Trophoblast cell (in vitro differentiated cells and primary cell): ENCODE data around the gene CMTM6.

Source experiments
- DNase-seq, 2 donors: peaks; one replicate each; pipeline ENCODE4 v3.0.0-alpha.2; 2016
- H2AFZ ChIP-seq: 2 replicates; pipeline ENCODE4 v1.6.1; 2013; ENCODE audit warnings: low read length, moderate library complexity, mild to moderate bottlenecking; ENCODE audit not compliant: insufficient read depth, poor library complexity
- H2AK5ac ChIP-seq: 2 replicates; pipeline ENCODE4 v1.6.1; 2013; ENCODE audit warnings: mild to moderate bottlenecking, low read length
- H2BK120ac ChIP-seq: 2 replicates; pipeline ENCODE4 v1.6.1; 2013; ENCODE audit warnings: low read length, mild to moderate bottlenecking, moderate library complexity; ENCODE audit not compliant: insufficient read depth, poor library complexity
- H2BK12ac ChIP-seq: 2 replicates; pipeline ENCODE4 v1.6.1; 2013; ENCODE audit warnings: mild to moderate bottlenecking, low read length, moderate library complexity
- H2BK5ac ChIP-seq: 2 replicates; pipeline ENCODE4 v1.6.1; 2013; ENCODE audit warnings: low read length, low read depth, moderate library complexity, mild to moderate bottlenecking; ENCODE audit not compliant: poor library complexity
- H3K14ac ChIP-seq: 2 replicates; pipeline ENCODE4 v1.6.1; 2013; ENCODE audit warnings: mild to moderate bottlenecking, low read length
- H3K18ac ChIP-seq: 2 replicates; pipeline ENCODE4 v1.6.1; 2013; ENCODE audit warnings: mild to moderate bottlenecking, low read length
- H3K23ac ChIP-seq: 2 replicates; pipeline ENCODE4 v1.6.1; 2013; ENCODE audit warnings: low read length
- H3K27ac ChIP-seq: 2 replicates; pipeline ENCODE4 v1.5.1; 2013; ENCODE audit warnings: low read depth, mild to moderate bottlenecking, inconsistent platforms, low read length, moderate library complexity
- H3K27me3 ChIP-seq: 2 replicates; pipeline ENCODE4 v1.6.1; 2013; ENCODE audit warnings: inconsistent platforms, mild to moderate bottlenecking, low read length, moderate library complexity; ENCODE audit not compliant: insufficient read depth
- H3K36me3 ChIP-seq, 2 experiments: 1 replicate in 1 of 2; 2 replicates in 1 of 2; pipeline ENCODE4 v1.6.1; 2013; ENCODE audit warnings: low read length in 2 of 2, mild to moderate bottlenecking in 2 of 2, moderate library complexity in 1 of 2; ENCODE audit not compliant: insufficient read depth in 2 of 2, control insufficient read depth in 1 of 2
- H3K4ac ChIP-seq: 2 replicates; pipeline ENCODE4 v1.6.1; 2013; ENCODE audit warnings: low read depth, mild to moderate bottlenecking, low read length, moderate library complexity
- H3K4me1 ChIP-seq, 2 experiments: 1 replicate in 1 of 2; 2 replicates in 1 of 2; pipeline ENCODE4 v1.6.1; 2013; ENCODE audit warnings: low read length in 2 of 2, mild to moderate bottlenecking in 2 of 2, moderate library complexity in 1 of 2; ENCODE audit not compliant: insufficient read depth in 2 of 2, control insufficient read depth in 1 of 2
- H3K4me2 ChIP-seq: 2 replicates; pipeline ENCODE4 v1.6.1; 2013; ENCODE audit warnings: inconsistent platforms, mild to moderate bottlenecking, low read length, moderate library complexity
- H3K4me3 ChIP-seq: 2 replicates; pipeline ENCODE4 v1.5.1; 2013; ENCODE audit warnings: mild to moderate bottlenecking, low read depth, low read length, inconsistent platforms
- H3K79me1 ChIP-seq: one replicate; pipeline ENCODE4 v1.6.1; 2013; ENCODE audit warnings: low read length
- H3K79me2 ChIP-seq: 2 replicates; pipeline ENCODE4 v1.6.1; 2013; ENCODE audit warnings: low read length, mild to moderate bottlenecking; ENCODE audit not compliant: control insufficient read depth, insufficient read depth, poor library complexity
- H3K9ac ChIP-seq: 2 replicates; pipeline ENCODE4 v1.6.1; 2013; ENCODE audit warnings: mild to moderate bottlenecking, low read length
- H3K9me3 ChIP-seq: 2 replicates; pipeline ENCODE4 v1.6.1; 2013; ENCODE audit warnings: low read depth, mild to moderate bottlenecking, control low read depth, inconsistent platforms, low read length; ENCODE audit not compliant: insufficient read depth
- H4K12ac ChIP-seq: 2 replicates; pipeline ENCODE4 v1.6.1; 2013; ENCODE audit warnings: low read depth, mild to moderate bottlenecking, low read length, moderate library complexity
- H4K8ac ChIP-seq: 2 replicates; pipeline ENCODE4 v1.6.1; 2013; ENCODE audit warnings: low read depth, mild to moderate bottlenecking, low read length, moderate library complexity
- H4K91ac ChIP-seq: one replicate; pipeline ENCODE4 v1.6.1; 2013; ENCODE audit warnings: low read depth, mild to moderate bottlenecking, low read length, moderate library complexity
- WGBS: extraction: QIAGEN DNeasy Blood & Tissue Kit; methylation state at CpG from one replicate; pipeline ENCODE4 v1.1.7; 2013; ENCODE audit warnings: missing lambda C conversion rate; ENCODE audit not compliant: insufficient read length, insufficient coverage; ENCODE audit errors: extremely low coverage; 5-methylcytosine and 5-hydroxymethylcytosine counted together

The CMTM6 gene

GRCh38 chr3:32508711-32509110 is 6.1 kb upstream of the CMTM6 start:
- no peaks in the 10 kb centered on the region for H3K9me3 ChIP-seq
- no peak overlapping the region for H4K12ac ChIP-seq
- H3K18ac ChIP-seq, result no peak overlapping the region
- no peak for DNase-seq
- H3K14ac ChIP-seq, result no peak overlapping the region
- H4K91ac ChIP-seq, result no peak overlapping the region
- H2AFZ ChIP-seq, result no peak overlapping the region
- WGBS, result no CpG with 5 or more reads among the region's 7 CpGs
- no peak overlapping the region for H3K9ac ChIP-seq
- H2BK12ac ChIP-seq, result no peak overlapping the region
- no peak overlapping the region for H2BK120ac ChIP-seq
- H3K79me1 ChIP-seq, result no peaks in the 10 kb centered on the region
- no peak overlapping the region for H4K8ac ChIP-seq
- no peaks in the 10 kb centered on the region for H3K4me1 ChIP-seq
- no peak overlapping the region for H3K4me2 ChIP-seq
- H3K27me3 ChIP-seq, result no peaks in the 10 kb centered on the region
- H3K36me3 ChIP-seq, result no peaks in the 10 kb centered on the region
- no peak overlapping the region for H3K4ac ChIP-seq
- no peak overlapping the region for H2BK5ac ChIP-seq
- no peak overlapping the region for H2AK5ac ChIP-seq
- H3K23ac ChIP-seq, result no peak overlapping the region
- no peak overlapping the region for H3K27ac ChIP-seq
- no peak overlapping the region for H3K4me3 ChIP-seq
- no peaks in the 10 kb centered on the region for H3K79me2 ChIP-seq

GRCh38 chr3:32506466-32506865 is 3.8 kb upstream of the CMTM6 start:
- no peak overlapping the region for H2BK12ac ChIP-seq
- H3K4ac ChIP-seq, result no peak overlapping the region
- H3K18ac ChIP-seq, result no peak overlapping the region
- no peak overlapping the region for H2BK5ac ChIP-seq
- H4K91ac ChIP-seq, result no peak overlapping the region
- H3K27ac ChIP-seq, result no peak overlapping the region
- H3K4me1 ChIP-seq, result no peaks in the 10 kb centered on the region
- no peak overlapping the region for H3K23ac ChIP-seq
- no peak overlapping the region for H4K8ac ChIP-seq
- H4K12ac ChIP-seq, result no peak overlapping the region
- H3K9me3 ChIP-seq, result peaks cover 2% of the 10 kb centered on the region
- H3K79me1 ChIP-seq, result peaks cover 4% of the 10 kb centered on the region
- peaks cover 3% of the 10 kb centered on the region for H3K79me2 ChIP-seq
- WGBS, result no CpG with 5 or more reads among the region's 4 CpGs
- H2AFZ ChIP-seq, result no peak overlapping the region
- no peaks in the 10 kb centered on the region for H3K36me3 ChIP-seq
- H2BK120ac ChIP-seq, result no peak overlapping the region
- DNase-seq, result no peak
- no peak overlapping the region for H2AK5ac ChIP-seq
- no peak overlapping the region for H3K4me2 ChIP-seq
- H3K9ac ChIP-seq, result no peak overlapping the region
- no peak overlapping the region for H3K14ac ChIP-seq
- no peak overlapping the region for H3K4me3 ChIP-seq
- no peaks in the 10 kb centered on the region for H3K27me3 ChIP-seq

- H2AFZ ChIP-seq, result peak overlapping the region; percentile 85
- H2BK120ac ChIP-seq, result no peak overlapping the region
- no peak overlapping the region for H3K9ac ChIP-seq
- peak overlapping the region; percentile 65 for H3K4me2 ChIP-seq
- H3K27ac ChIP-seq, result no peak overlapping the region
- no peak overlapping the region for H3K18ac ChIP-seq
- no peak overlapping the region for H2BK12ac ChIP-seq
- H3K27me3 ChIP-seq, result no peaks in the 10 kb centered on the region
- H3K14ac ChIP-seq, result no peak overlapping the region
- H3K36me3 ChIP-seq, result no peaks in the 10 kb centered on the region
- peaks cover 4% of the 10 kb centered on the region for H3K79me1 ChIP-seq
- H3K23ac ChIP-seq, result no peak overlapping the region
- H3K4me1 ChIP-seq, result peaks cover 2 to 3% of the 10 kb centered on the region in 2 experiments
- H3K79me2 ChIP-seq, result peaks cover 5% of the 10 kb centered on the region
- peak overlapping the region; percentile 66 for H4K12ac ChIP-seq
- H3K9me3 ChIP-seq, result peaks cover 2% of the 10 kb centered on the region
- no peak overlapping the region for H3K4me3 ChIP-seq
- H4K8ac ChIP-seq, result peak overlapping the region; percentile 88
- H2AK5ac ChIP-seq, result no peak overlapping the region
- no peak overlapping the region for H2BK5ac ChIP-seq
- H4K91ac ChIP-seq, result no peak overlapping the region
- no CpG with 5 or more reads among the region's 6 CpGs for WGBS
- no peak overlapping the region for H3K4ac ChIP-seq
- no peak for DNase-seq
Measured at GRCh38 chr3:32502946-32503286, 264 bp upstream of the CMTM6 start.

- H2BK12ac ChIP-seq, result no peak overlapping the region
- H3K4me2 ChIP-seq, result peak overlapping the region; percentile 98
- no peak overlapping the region for H2AFZ ChIP-seq
- no peaks in the 10 kb centered on the region for H3K27me3 ChIP-seq
- peak overlapping the region; percentile 91 for H3K4me3 ChIP-seq
- H4K8ac ChIP-seq, result no peak overlapping the region
- H3K27ac ChIP-seq, result peak overlapping the region; percentile 87
- peaks cover 5% of the 10 kb centered on the region for H3K79me2 ChIP-seq
- peak overlapping the region; percentile 97 for H3K9ac ChIP-seq
- no CpG with 5 or more reads among the region's 4 CpGs for WGBS
- H4K12ac ChIP-seq, result no peak overlapping the region
- H3K36me3 ChIP-seq, result no peaks in the 10 kb centered on the region
- no peak overlapping the region for H3K14ac ChIP-seq
- no peak overlapping the region for H3K18ac ChIP-seq
- H3K23ac ChIP-seq, result no peak overlapping the region
- H4K91ac ChIP-seq, result no peak overlapping the region
- no peak overlapping the region for H2AK5ac ChIP-seq
- no peak overlapping the region for H3K4ac ChIP-seq
- H3K4me1 ChIP-seq, result peaks cover 2 to 3% of the 10 kb centered on the region in 2 experiments
- H3K79me1 ChIP-seq, result peaks cover 4% of the 10 kb centered on the region
- no peak overlapping the region for H2BK5ac ChIP-seq
- peaks cover 2% of the 10 kb centered on the region for H3K9me3 ChIP-seq
- DNase-seq, result no peak
- no peak overlapping the region for H2BK120ac ChIP-seq
Measured at GRCh38 chr3:32501783-32502117, 902 bp downstream of the CMTM6 start.
